Activated T-cell treated with anti-CD3 and anti-CD28 coated beads for 1 hour (primary cell): Measurements from ENCODE around the gene SSH3.
"Not testable (repeated sequence)": the region's sequence is repeated elsewhere in the genome, so short reads cannot be mapped to it uniquely, and the experiment has no call there.

Experiments
- DNase-seq: peaks from one replicate; pipeline ENCODE4 v3.0.0-alpha.2; 2020; ENCODE audit warnings: low read depth

SSH3 gene

GRCh38 chr11:67303132-67303834 lies at the start of gene SSH3:
Gene SSH3 (plus strand): TSS chr11:67303530. CDS start chr11:67303626, 96 bp downstream.
- DNase-seq = no peak

- no peak for DNase-seq
These were observed 49.3 kb upstream of the SSH3 start for GRCh38 chr11:67253872-67254624.

GRCh38 chr11:67254798-67255197 lies 48.5 kb upstream of the SSH3 start:
- DNase-seq = no peak

GRCh38 chr11:67255353-67255752 lies 48.0 kb upstream of the SSH3 start:
- DNase-seq = no peak

GRCh38 chr11:67255864-67256263 lies 47.5 kb upstream of the SSH3 start:
- DNase-seq = no peak

- DNase-seq = no peak
These were observed 46.7 kb upstream of the SSH3 start for GRCh38 chr11:67256477-67257135.

- no peak for DNase-seq
These were observed 42.9 kb upstream of the SSH3 start for GRCh38 chr11:67260406-67260805.

- DNase-seq = not testable (repeated sequence)
These were observed 42.3 kb upstream of the SSH3 start for GRCh38 chr11:67260885-67261639.

GRCh38 chr11:67261640-67261945 lies 41.7 kb upstream of the SSH3 start:
- DNase-seq = no peak

GRCh38 chr11:67261946-67262681 lies 41.2 kb upstream of the SSH3 start:
- DNase-seq = no peak

GRCh38 chr11:67262731-67263675 lies 40.3 kb upstream of the SSH3 start:
- DNase-seq = peak; percentile 62

GRCh38 chr11:67264260-67264659 lies 39.1 kb upstream of the SSH3 start:
- DNase-seq = no peak

GRCh38 chr11:67264877-67265632 lies 38.3 kb upstream of the SSH3 start:
- DNase-seq = no peak

GRCh38 chr11:67265633-67266448 lies 37.5 kb upstream of the SSH3 start:
- DNase-seq = peak; percentile 68

GRCh38 chr11:67266449-67267187 lies 36.7 kb upstream of the SSH3 start, which contains the start of gene GRK2:
Gene GRK2 (plus strand): TSS chr11:67266473. CDS start chr11:67266700, 227 bp downstream.
- DNase-seq = no peak

- DNase-seq = no peak
These were observed 35.9 kb upstream of the SSH3 start for GRCh38 chr11:67267188-67268080.
